A549 (cell line): ENCODE measurements around the gene MRPL17. TPM values are rescaled to one million over a fixed set of nuclear protein-coding genes. Genes with fewer than 3 reads are reported as not detected.

Source experiments
- ATAC-seq, 2 experiments: fragments of 200-7000 bp in 1 of 2; fragments of >200 bp in 1 of 2; cut with Nextera tagmentation in 1 of 2; cut with Tn5 transposase in 1 of 2; 3 replicates each; pipeline versions ENCODE4 v1.8.0 to v1.9.1; 2018 to 2020; ENCODE audit warnings: mild to moderate bottlenecking in 1 of 2, moderate library complexity in 1 of 2
- CTCF ChIA-PET: fragments of 300-600 bp; sonication (Branson Sonifier 250); formaldehyde crosslinking; extraction: SDS; loops from one replicate; lab custom pipeline; 2021; ENCODE audit warnings: antibody characterized with exemption, inconsistent platforms; lab: Yijun Ruan, JAX
- POLR2A ChIA-PET: fragments of 350-600 bp; formaldehyde crosslinking; extraction: SDS; loops from one replicate; lab custom pipeline; 2021; ENCODE audit warnings: antibody characterized with exemption, inconsistent platforms; lab: Yijun Ruan, JAX
- DNase-seq, 2 experiments: peaks; one replicate each; pipeline versions ENCODE4 v3.0.0 to v3.0.0-alpha.2; 2011 to 2016; ENCODE audit warnings: low read depth in 1 of 2, low spot score in 1 of 2
- FAIRE-seq: peaks from 2 replicates; lab custom pipeline; 2011; peaks lifted over from hg19 to GRCh38; lab: Jason Lieb, UNC
- H3K27ac ChIP-seq, 2 experiments: fragments of >200 bp; sonication (Bioruptor Twin); formaldehyde crosslinking; 3 replicates each; pipeline ENCODE4 v1.5.1; 2016 to 2017
- H3K4me1 ChIP-seq: fragments of >200 bp; sonication (Bioruptor Twin); formaldehyde crosslinking; 3 replicates; pipeline ENCODE4 v1.6.1; 2016
- H3K4me2 ChIP-seq: fragments of >200 bp; sonication (Bioruptor Twin); formaldehyde crosslinking; 3 replicates; pipeline ENCODE4 v1.6.1; 2016
- H3K4me3 ChIP-seq: fragments of >200 bp; sonication (Bioruptor Twin); formaldehyde crosslinking; 3 replicates; pipeline ENCODE4 v1.5.1; 2016
- H3K9me3 ChIP-seq: fragments of >200 bp; sonication (Bioruptor Twin); formaldehyde crosslinking; 3 replicates; pipeline ENCODE4 v1.6.1; 2016
- ATOH8 ChIP-seq: fragments of 250-450 bp; sonication (Bioruptor Pico); IDR thresholded peaks from 2 replicates; pipeline ENCODE4 v1.5.0; 2020; ENCODE audit warnings: low read depth, mild to moderate bottlenecking, moderate library complexity
- BCL3 ChIP-seq: fragments of >200 bp; sonication (Bioruptor Twin); formaldehyde crosslinking; IDR thresholded peaks from 3 replicates; pipeline ENCODE4 v1.6.1; 2016
- CBX8 ChIP-seq: fragments of 200-600 bp; sonication (generic); IDR thresholded peaks from 2 replicates; pipeline ENCODE4 v1.6.1; 2016
- CHD4 ChIP-seq: fragments of 200-600 bp; sonication (generic); IDR thresholded peaks from 2 replicates; pipeline ENCODE4 v1.6.1; 2016; ENCODE audit warnings: antibody characterized with exemption, mild to moderate bottlenecking, borderline replicate concordance
- E2F6 ChIP-seq: IDR thresholded peaks from 2 replicates; pipeline ENCODE4 v1.6.1; 2012; ENCODE audit warnings: low read depth, borderline replicate concordance
- EHMT2 ChIP-seq: fragments of 200-600 bp; sonication (generic); IDR thresholded peaks from 2 replicates; pipeline ENCODE4 v1.6.1; 2016; ENCODE audit warnings: antibody characterized with exemption, low read depth, mild to moderate bottlenecking, moderate library complexity
- ELK1 ChIP-seq: fragments of 150-350 bp; IDR thresholded peaks from 2 replicates; pipeline ENCODE4 v1.6.1; 2014; ENCODE audit warnings: low read depth, mild to moderate bottlenecking, low read length
- FOXS1 ChIP-seq: fragments of 250-450 bp; sonication (Bioruptor Pico); IDR thresholded peaks from 2 replicates; pipeline ENCODE4 v1.5.0; 2020; ENCODE audit warnings: mild to moderate bottlenecking, moderate library complexity
- HES2 ChIP-seq: fragments of >200 bp; sonication (Bioruptor Twin); formaldehyde crosslinking; IDR thresholded peaks from 2 replicates; pipeline ENCODE4 v1.6.1; 2016
- HOXB5 ChIP-seq: fragments of 250-450 bp; sonication (Bioruptor Pico); IDR thresholded peaks from 2 replicates; pipeline ENCODE4 v1.5.0; 2020; ENCODE audit warnings: mild to moderate bottlenecking, moderate library complexity
- JUN ChIP-seq, 2 experiments: fragments of >200 bp; sonication (Bioruptor Twin); formaldehyde crosslinking; IDR thresholded peaks; 2 replicates in 1 of 2; 3 replicates in 1 of 2; pipeline ENCODE4 v1.6.1; 2016 to 2017
- MAFK ChIP-seq: fragments of 450-650 bp; IDR thresholded peaks from 2 replicates; pipeline ENCODE4 v1.6.1; 2014; ENCODE audit not compliant: partially characterized antibody
- MYC ChIP-seq: IDR thresholded peaks from 2 replicates; pipeline ENCODE4 v1.6.1; 2012; ENCODE audit warnings: mild to moderate bottlenecking, inconsistent platforms, low read length, improper control_type of control experiment, borderline replicate concordance
- NPAS2 ChIP-seq: fragments of 250-450 bp; sonication (Bioruptor Pico); IDR thresholded peaks from 2 replicates; pipeline ENCODE4 v1.8.0; 2022; ENCODE audit warnings: mild to moderate bottlenecking, moderate library complexity, borderline replicate concordance
- POLR2A ChIP-seq: IDR thresholded peaks from 2 replicates; pipeline ENCODE4 v1.6.1; 2012; ENCODE audit warnings: mild to moderate bottlenecking, low read length
- REST ChIP-seq: fragments of 200-600 bp; sonication (generic); IDR thresholded peaks from 2 replicates; pipeline ENCODE4 v1.6.1; 2016; ENCODE audit warnings: antibody characterized with exemption, mild to moderate bottlenecking, moderate library complexity
- SREBF2 ChIP-seq: fragments of 450-650 bp; IDR thresholded peaks from 2 replicates; pipeline ENCODE4 v1.6.1; 2014; ENCODE audit warnings: mild to moderate bottlenecking, moderate library complexity
- ZC3H11A ChIP-seq: fragments of 450-650 bp; IDR thresholded peaks from 2 replicates; pipeline ENCODE4 v1.6.1; 2014; ENCODE audit warnings: antibody characterized with exemption, mild to moderate bottlenecking
- ZNF302 ChIP-seq: fragments of 250-450 bp; sonication (Bioruptor Pico); IDR thresholded peaks from 2 replicates; pipeline ENCODE4 v1.9.0; 2021; ENCODE audit warnings: inconsistent platforms, mild to moderate bottlenecking, moderate library complexity
- ZSCAN20 ChIP-seq: fragments of 250-450 bp; sonication (Bioruptor Pico); IDR thresholded peaks from 2 replicates; pipeline ENCODE4 v1.8.0; 2022; ENCODE audit warnings: mild to moderate bottlenecking, moderate library complexity
- WGBS: methylation state at CpG from one replicate; pipeline ENCODE4 v1.1.6; 2017; ENCODE audit errors: missing lambda C conversion rate; 5-methylcytosine and 5-hydroxymethylcytosine counted together
- polyA plus RNA-seq, 4 experiments: library from polyadenylated mRNA; depleted of rRNA in 3 of 4; stranded (reverse); fragments of >200 nt; fragmentation: RNase III in 1 of 4; extraction: RNeasy Plus Mini Kit Qiagen cat#74134 plus additional on column Dnase treatment in 1 of 4; gene quantifications; 2 replicates in 3 of 4; 3 replicates in 1 of 4; pipeline ENCODE4 v1.2.3, GENCODE V29; 2011 to 2017

Gene MRPL17
- polyA plus RNA-seq, 2 of the 4 experiments (the other 2 are of a cell fraction), result 96.8 to 128 TPM

- POLR2A ChIA-PET, result no interaction called here
- WGBS, result 66% methylated on average over 3 of the region's 3 CpGs
- TF ChIP-seq HOXB5 (CRISPR knock-in tag), result no peak
- no peak for TF ChIP-seq CHD4
- no peak for TF ChIP-seq BCL3
- TF ChIP-seq E2F6, result no peak
- TF ChIP-seq EHMT2, result no peak
- no peak for TF ChIP-seq NPAS2 (CRISPR knock-in tag)
- no peak for TF ChIP-seq ZC3H11A
- Histone ChIP-seq H3K9me3 (no peaks in the 10 kb centered on the region), H3K4me1 (peaks cover 7% of the 10 kb centered on the region; the same call in 2 of the 3 replicates), H3K4me3 (no peak overlapping the region), H3K27ac (no peak overlapping the region), H3K4me2 (no peak overlapping the region)
- CTCF ChIA-PET, result interaction anchor here (0.6 kb wide), 1 partner anchor 33 kb away, joined by 3 read pairs; no protein-coding TSS in a partner anchor
- ATAC-seq (no peak), FAIRE-seq (no peak), DNase-seq (no peak)
These were observed 6.1 kb downstream of the MRPL17 start for GRCh38 chr11:6677018-6677417.

GRCh38 chr11:6674862-6675261, 8.3 kb downstream of the MRPL17 start:
- TF ChIP-seq CBX8 (no peak), ZNF302 (CRISPR knock-in tag) (no peak)
- no peaks in the 10 kb centered on the region for H3K9me3 ChIP-seq
- DNase-seq (no peak), ATAC-seq (no peak), FAIRE-seq (no peak)
- POLR2A ChIA-PET, result no interaction called here
- WGBS, result 73% methylated on average over 4 of the region's 4 CpGs
- no peak overlapping the region for H3K4me2 ChIP-seq
- H3K27ac ChIP-seq, result no peak overlapping the region
- no peaks in the 10 kb centered on the region for H3K4me1 ChIP-seq
- no peak overlapping the region for H3K4me3 ChIP-seq
- CTCF ChIA-PET, result no interaction called here

- Histone ChIP-seq H3K4me3 (no peak overlapping the region), H3K4me2 (no peak overlapping the region), H3K27ac (no peak overlapping the region), H3K4me1 (no peaks in the 10 kb centered on the region), H3K9me3 (no peaks in the 10 kb centered on the region)
- TF ChIP-seq ELK1, result no peak
- no peak for TF ChIP-seq EHMT2
- no peak for TF ChIP-seq FOXS1 (CRISPR knock-in tag)
- TF ChIP-seq MYC, result no peak
- TF ChIP-seq REST, result no peak
- no peak for TF ChIP-seq MAFK
- no peak for TF ChIP-seq ATOH8 (CRISPR knock-in tag)
- TF ChIP-seq POLR2A, result no peak
- TF ChIP-seq HES2, result no peak
- no peak for TF ChIP-seq ZSCAN20 (CRISPR knock-in tag)
- TF ChIP-seq SREBF2, result no peak
- TF ChIP-seq JUN (IDR thresholded peaks at IDR 0.05), result no peak
- no peak for TF ChIP-seq E2F6
- ATAC-seq (no peak), DNase-seq (no peak), FAIRE-seq (no peak)
- 67% methylated on average over 1 of the region's 1 CpG for WGBS
- ChIA-PET CTCF (interaction anchor here (1.0 to 2.4 kb wide), 2 partner anchors 9 to 295 kb away, joined by 3 to 9 read pairs; partner anchors contain the start of gene MRPL17), POLR2A (no interaction called here)
These were observed 8.9 kb downstream of the MRPL17 start for GRCh38 chr11:6674219-6674597.
